Prostate gland (tissue), 2 donors: ENCODE results near the gene GINS2.

Experiments
- POLR2A ChIP-seq: fragments of 450-650 bp; IDR thresholded peaks from one replicate; pipeline ENCODE4 v1.6.1; 2016; ENCODE audit warnings: antibody characterized with exemption, mild to moderate bottlenecking
- TF ChIP-seq, protein P1 (sequence below), 4 experiments: fragments of 200-600 bp in 2 of 4; fragments of 450-650 bp in 2 of 4; sonication (generic) in 2 of 4; IDR thresholded peaks; 1 replicate in 3 of 4; 2 replicates in 1 of 4; pipeline ENCODE4 v1.5.1; 2016 to 2019; ENCODE audit warnings: antibody characterized with exemption in 4 of 4, mild to moderate bottlenecking in 2 of 4, moderate library complexity in 2 of 4

DNA sequence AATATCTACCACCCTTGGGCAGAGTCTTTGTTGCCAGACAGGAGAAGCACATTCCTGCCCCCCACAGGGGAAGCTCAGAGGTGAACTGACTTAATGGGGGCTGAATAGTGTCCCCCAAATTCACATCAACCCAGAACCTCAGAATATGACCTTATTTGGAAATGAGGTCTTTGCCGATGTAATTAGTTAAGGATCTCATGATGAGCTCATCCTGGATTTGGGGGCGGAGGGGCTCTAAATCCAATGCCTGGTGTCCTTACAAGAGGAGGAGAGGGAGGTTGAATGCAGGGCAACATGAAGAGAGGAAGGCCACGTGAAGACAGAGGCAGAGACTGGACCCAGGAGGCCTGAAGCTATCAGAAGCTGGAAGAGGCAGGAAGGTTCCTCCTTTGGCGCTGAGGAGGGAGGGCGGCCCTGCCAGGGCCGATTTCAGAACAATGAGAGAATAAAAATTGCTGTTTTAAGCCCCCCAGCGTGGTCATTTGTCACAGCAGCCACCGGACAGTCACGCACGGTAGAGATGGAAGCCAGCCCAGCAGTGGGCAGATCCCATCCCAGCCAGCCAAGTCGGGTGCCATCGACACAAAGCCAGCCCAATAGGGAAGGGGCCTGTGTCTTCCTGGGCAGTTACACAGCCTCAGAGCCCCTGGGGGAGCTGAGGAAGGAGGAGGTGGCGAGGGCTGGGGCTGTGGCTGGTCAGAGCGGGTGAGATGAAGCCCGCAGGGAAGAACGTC, 40.9 kb upstream of the GINS2 start:
- TF ChIP-seq, protein P1, sequence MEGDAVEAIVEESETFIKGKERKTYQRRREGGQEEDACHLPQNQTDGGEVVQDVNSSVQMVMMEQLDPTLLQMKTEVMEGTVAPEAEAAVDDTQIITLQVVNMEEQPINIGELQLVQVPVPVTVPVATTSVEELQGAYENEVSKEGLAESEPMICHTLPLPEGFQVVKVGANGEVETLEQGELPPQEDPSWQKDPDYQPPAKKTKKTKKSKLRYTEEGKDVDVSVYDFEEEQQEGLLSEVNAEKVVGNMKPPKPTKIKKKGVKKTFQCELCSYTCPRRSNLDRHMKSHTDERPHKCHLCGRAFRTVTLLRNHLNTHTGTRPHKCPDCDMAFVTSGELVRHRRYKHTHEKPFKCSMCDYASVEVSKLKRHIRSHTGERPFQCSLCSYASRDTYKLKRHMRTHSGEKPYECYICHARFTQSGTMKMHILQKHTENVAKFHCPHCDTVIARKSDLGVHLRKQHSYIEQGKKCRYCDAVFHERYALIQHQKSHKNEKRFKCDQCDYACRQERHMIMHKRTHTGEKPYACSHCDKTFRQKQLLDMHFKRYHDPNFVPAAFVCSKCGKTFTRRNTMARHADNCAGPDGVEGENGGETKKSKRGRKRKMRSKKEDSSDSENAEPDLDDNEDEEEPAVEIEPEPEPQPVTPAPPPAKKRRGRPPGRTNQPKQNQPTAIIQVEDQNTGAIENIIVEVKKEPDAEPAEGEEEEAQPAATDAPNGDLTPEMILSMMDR (IDR thresholded peaks at IDR 0.05) = no peak
- TF ChIP-seq POLR2A = no peak
